ENCODE measurements around the gene PSMD9.
"Not testable (repeated sequence)": the region's sequence is repeated elsewhere in the genome, so short reads cannot be mapped to it uniquely, and the experiment has no call there.

Gene PSMD9

DNA sequence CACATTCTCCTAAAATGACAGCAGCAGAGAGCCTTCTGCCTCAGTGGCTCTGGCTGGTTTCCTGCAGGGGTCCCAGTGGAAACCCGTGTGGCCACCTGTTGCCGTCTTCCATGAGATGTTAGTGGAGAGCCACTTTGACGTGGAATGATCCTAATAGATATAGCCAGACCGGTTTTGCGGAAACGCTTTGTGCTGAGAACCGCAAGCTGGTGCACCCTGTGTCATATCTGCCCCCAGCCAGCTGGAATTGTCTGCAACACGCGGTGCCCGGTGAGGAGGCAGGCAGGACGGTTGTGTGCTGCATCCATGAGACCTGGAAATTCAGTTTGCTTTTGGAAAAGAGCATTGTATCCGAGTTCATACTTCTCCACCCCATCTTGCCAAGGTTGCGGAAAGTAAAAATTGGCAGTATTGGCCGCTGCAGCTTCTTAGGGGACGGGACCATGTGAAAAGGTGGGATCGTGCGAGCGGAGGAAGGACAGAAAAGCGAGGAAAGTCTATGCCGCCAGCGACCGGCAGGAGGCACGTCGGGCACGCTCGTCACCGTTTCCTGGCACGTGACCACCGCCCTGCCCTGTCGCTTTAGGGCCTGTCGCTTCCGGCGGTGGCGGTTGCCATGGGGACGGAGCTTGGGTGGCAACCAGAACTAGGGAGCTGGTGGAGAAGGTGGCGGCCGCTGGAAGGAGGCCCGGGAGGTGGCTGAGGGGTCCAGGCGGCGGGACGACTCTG lies 29.5 kb downstream of the PSMD9 start, which contains the start of gene CFAP251:
CFAP251 (plus strand) TSS at position 643 of the 729 bp plus-strand sequence. CDS start 2,714 bp downstream, outside the sequence.
- DNase-seq (ENCODE audit: insufficient read length, low spot score), result no peak
- FAIRE-seq, result no peak

DNA sequence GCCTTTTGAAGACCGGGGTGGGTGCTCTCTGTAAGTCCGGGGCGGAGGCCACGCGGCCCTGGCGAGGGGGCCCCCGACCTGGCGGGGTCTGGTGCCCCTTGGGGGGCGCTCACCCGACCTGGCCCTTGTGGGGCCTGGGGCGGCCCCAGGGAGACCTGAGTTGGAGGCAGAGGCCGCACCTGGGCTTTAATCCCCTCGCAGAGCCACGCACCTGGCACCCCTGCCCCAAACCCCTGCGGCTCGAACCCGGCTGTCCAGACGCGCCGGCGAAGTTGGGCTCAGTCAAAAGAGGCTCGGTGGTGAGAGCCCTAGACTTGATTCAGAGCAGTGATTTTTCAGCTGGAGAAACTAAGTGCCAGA lies 30.1 kb downstream of the PSMD9 start:
- DNase-seq (ENCODE audit: insufficient read length, low spot score) (no peak), FAIRE-seq (no peak)

DNA sequence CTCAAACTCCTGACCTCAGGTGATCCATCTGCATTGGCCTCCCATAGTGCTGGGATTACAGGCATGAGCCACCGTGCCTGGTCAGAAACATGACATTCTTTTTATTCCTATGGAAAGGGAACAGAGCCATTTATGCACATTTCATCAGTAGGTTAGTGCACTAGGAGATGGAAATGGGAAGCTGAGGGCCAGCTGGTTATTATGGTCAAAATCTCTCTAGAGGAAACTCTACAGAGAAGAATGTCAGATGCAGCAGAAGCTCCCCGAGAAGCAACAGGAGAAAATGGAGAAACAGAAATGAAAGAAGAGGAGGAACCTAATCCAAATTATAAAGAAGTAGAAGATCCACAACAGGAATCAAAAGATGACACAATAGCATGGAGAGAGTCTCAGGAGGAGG lies 32.5 kb downstream of the PSMD9 start:
- no peak for DNase-seq (ENCODE audit: insufficient read length, low spot score)
- FAIRE-seq, result no peak

DNA sequence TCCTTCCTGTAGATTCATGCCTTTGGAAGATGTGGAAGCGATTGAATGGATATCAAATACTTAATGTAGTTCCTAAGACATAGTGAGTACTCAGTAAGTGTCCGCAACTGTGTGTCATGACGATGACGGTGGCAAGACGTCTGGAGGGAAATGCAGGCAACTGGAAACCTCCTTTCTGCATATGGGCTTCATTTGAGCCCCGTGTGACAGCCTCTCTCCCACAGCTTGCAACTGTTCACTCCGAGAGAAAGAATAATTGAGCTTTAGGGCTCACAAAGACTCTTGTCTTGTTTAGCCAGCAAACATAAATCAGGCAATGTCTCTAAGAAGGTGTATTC lies 36.7 kb downstream of the PSMD9 start:
- no peak for FAIRE-seq
- no peak for DNase-seq (ENCODE audit: insufficient read length, low spot score)

DNA sequence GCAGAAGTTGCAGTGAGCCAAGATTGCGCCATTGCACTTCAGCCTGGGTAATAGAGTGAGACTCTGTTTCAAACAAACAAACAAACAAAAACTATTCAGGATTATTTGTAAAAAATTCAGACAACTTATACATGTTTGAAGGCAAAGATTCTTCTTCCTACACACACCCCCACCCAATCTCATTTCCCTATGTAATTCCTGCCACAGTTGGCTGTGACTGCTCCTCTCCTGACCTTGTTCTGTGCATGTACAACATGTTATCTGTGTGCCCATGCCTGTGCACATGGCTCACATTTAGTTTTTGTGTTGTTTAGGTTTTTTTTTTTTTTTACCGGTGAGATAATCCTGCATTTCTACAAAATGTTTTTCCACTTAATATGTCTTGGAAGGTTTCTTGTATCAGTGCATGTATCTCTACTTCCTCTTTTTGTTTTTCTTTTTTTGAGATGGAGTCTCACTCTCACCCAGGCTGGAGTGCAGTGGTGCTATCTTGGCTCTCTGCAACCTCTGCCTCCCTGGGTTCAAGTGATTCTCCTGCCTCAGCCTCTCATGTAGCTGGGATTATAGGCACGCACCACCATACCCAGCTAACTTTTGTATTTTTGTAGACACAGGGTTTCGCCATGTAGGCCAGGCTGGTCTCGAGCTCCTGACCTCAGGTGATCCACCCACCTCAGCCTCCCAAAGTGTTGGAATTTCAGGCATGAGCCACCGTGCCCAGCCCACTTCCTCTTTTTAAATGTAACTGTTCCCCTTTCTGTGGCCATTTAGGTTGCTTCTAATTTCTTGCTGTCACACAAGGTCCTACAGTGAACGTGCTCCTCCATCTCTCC lies 38.5 kb downstream of the PSMD9 start:
- no peak for FAIRE-seq
- no peak for DNase-seq (ENCODE audit: insufficient read length, low spot score)

DNA sequence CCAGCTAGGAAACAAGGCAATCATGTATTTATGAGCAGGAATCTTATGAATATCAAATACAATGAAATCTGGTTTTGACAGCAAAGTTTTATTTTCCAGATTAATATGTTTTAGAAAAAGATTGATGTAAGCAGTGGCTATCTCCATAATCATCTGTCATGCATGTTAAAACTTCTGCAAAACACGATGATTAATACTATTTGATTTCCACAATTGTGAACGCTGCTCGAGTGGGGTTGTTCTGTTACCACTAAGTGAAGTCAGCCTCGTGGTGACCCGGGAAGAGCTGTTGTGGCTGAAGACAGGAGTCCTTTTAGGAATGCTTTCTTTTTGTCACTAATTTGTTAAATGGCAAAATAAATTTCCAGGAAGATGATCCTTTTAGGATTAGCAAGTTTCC lies 39.2 kb downstream of the PSMD9 start:
- no peak for DNase-seq (ENCODE audit: insufficient read length, low spot score)
- FAIRE-seq, result no peak

DNA sequence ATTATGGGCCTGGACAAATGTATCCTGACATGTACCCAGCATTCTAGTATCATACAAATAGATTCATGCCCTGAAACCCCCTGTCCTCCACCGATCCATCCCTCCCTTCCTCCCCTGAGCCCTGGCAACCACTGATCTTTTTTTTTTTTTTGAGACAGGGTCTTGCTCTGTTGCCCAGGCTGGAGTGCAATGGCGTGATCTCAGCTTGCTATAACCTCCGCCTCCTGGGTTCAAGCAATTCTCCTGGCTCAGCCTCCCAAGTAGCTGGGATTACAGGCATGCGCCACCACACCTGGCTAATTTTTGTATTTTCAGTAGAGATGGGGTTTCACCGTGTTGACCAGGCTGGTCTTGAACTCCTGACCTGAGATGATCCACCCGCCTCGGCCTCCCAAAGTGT lies 41.0 kb downstream of the PSMD9 start:
- FAIRE-seq; DNase-seq (ENCODE audit: insufficient read length, low spot score): not testable (repeated sequence)

DNA sequence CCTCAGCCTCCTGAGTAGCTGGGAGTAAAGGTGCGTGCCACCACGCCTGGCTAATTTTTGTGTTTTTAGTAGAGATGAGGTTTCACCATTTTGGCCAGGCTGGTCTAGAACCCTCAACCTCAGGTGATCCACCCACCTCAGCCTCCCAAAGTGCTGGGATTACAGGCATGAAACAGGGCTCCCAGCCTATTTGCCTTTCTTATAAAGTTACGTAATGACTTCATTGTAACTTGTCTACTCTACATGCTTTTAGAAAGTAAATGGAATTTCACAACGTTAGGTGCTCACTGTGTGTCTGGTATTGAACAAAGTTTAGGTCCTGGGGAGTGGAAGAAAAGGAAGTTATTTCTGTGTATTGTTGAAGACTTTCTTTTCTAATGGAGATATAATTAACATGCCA lies 42.3 kb downstream of the PSMD9 start:
- DNase-seq (ENCODE audit: insufficient read length, low spot score) (no peak), FAIRE-seq (no peak)

DNA sequence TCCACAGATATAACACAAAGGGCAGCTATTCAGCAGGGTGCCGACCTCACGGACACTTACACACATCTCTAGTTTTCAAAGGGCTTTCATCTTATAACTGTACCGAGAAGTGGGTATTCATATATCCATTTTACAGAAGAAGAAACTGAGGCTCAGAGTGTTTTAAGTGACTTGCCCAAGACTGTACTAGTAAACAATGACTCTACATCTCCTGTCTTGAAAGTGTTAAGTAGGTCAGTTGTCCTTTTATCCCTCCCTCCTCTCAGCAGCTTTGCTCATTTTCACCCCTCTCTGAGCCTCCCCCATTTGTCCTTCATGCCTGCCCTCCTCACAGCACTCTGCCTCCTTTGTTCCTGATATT lies 43.6 kb downstream of the PSMD9 start:
- no peak for FAIRE-seq
- DNase-seq (ENCODE audit: insufficient read length, low spot score), result no peak

DNA sequence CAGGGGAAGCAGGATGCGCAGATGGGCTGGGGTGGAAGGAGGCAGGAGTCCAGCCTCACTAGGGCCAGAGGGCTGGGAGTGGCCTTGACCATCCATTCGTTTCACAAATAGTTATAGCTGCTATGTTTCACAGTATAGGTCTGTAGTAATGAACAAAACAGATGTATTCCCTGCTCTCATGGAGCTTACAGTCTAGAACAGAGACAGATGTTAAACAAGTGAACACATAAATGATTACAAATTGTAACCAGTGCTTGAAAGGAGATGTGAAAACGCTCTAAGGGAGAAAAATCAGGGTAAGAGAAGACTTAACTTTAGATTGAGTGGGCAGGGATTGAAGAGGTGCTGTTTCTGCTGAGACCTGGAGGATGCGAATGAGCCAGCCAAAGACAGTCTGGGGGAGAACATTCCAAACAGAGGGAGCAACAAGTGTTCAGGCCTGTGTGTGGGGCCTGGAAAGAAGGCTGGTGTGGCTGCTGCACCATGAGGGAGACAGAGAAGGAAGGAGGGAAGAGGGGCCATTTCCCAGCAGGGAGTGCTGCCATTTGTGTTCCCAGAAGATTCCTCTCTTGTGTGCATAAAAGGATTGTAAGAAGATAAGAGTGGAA lies 44.4 kb downstream of the PSMD9 start:
- FAIRE-seq, result no peak

DNA sequence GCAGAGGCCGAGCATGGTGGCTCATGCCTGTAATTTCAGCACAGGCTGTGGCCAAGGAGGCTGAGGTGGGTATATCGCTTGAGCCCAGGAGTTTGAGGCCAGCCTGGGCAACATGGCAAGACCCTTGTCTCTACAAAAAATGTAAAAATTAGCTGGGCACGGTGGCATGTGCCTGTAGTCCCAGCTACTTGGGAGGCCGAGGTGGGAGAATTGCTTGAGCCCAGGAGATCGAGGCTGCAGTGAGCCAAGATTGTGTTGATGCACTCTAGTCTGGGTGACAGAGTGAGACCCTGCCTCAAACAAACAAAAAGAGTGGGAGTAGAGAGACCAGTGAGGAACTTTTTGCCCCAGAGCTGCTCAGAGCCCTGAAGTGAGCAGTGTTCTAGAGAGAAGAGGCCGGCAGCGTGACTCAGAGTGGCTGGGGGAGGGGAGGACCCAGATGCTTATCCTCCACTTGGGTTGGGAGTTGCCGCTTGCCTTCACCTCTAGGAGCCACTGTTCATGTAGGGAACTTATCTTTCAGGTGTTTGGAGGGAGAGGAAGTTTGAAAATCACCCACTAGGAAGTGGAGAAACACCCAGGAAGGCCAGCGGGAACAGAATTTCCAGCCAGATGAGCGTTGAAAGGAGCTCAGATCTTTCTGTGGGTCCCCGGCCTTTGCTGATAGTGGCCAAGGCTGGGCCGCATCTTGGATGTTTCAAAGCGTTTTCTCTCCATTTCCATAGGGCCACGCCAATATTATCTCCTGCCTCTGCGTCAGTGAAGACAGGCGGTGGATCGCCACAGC lies 45.1 kb downstream of the PSMD9 start:
- FAIRE-seq (no peak), DNase-seq (ENCODE audit: insufficient read length, low spot score) (peak; percentile 39)

More for the DNA sequence above, 44.4 kb downstream of the PSMD9 start:
- DNase-seq (ENCODE audit: insufficient read length, low spot score), result no peak

DNA sequence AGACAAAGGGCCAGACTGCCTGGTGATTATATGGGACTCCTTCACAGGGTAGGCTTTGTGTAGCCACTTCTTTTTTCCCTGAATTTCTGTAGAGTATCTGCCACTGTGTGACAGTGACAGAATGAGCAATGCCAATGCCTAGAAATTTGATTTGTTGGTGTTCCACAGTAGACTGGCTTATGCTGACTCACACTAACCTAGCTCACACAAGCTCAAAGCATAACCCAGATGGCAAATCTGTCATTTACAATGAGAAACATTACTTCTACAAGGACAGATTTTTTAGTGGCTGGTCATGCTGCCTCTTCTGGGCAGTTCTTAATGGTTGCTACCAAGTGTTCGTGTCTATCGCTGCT lies 45.7 kb downstream of the PSMD9 start:
- FAIRE-seq, result no peak
- no peak for DNase-seq (ENCODE audit: insufficient read length, low spot score)

DNA sequence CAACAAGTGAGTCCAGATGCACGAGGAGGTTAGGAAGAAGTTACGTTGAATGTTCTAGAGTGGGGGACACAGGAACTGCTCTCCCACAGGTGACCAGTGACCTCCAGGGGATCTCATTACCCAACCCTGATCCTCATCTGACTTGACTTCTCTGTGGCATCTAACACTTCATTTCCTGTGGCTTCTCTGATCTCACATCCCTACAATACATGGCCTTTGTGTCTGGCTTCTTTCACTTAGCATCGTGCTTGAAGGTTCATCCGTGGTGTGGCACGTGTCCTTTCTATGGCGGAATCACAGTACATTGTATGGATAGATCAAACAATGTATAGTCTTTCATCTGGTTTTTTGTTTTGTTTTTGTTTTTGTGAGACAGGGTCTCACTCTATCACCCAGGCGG lies 49.1 kb downstream of the PSMD9 start:
- DNase-seq (ENCODE audit: insufficient read length, low spot score), result no peak
- FAIRE-seq, result no peak

DNA sequence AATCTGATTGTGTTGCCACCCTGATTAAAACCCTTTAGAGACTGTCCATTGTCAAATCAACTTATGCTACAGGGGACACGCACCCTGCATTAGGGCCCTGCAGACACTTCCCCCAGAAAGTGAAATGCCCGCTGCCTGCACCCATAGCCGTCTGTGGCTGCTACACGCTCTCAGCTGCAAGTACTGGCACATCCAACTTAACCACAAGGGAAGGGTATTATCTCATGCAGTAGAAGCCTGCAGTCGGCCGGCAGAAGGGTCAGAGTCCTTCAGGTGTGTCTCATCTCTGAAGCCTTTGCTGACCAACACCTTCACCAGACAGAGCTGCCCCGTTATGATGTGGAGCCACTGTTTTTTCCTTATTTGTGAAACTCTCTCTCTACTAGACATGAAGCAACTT lies 50.6 kb downstream of the PSMD9 start:
- DNase-seq (ENCODE audit: insufficient read length, low spot score) (no peak), FAIRE-seq (no peak)

DNA sequence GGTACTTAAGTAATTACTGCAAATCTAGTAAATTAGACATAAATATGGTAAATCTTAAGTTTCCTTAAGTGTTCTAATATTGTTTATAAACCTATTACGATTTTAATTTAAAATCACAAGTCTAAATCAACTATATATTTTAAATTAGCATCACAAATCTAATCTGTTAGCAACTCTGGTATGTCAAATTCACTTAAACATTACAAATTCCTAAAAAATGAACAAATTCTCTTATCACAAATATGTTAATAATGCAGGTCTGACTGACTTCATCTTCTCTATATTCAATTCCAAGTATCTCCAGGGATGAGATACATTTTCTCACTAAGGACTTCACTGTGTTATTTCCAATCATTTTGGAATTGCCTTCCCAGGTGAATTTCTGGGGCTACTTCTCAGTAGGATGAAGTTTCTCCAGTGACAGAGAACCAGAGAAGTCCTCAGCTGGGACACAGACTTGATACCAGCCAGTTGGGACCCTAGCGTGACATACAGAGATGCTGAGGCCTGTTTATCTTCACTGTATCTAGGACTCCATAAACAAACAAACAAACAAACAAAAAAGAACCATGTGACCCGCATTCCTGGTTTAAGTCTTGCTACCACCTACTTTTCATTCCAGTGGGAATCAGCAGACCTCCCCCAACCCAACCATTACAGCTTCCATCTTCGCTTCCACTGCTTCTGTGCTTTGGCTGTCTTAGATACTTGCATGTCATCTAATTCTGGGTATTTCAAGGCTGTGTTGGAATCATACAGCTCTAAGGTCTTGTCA lies 51.6 kb downstream of the PSMD9 start:
- DNase-seq (ENCODE audit: insufficient read length, low spot score), result no peak
- FAIRE-seq, result no peak

DNA sequence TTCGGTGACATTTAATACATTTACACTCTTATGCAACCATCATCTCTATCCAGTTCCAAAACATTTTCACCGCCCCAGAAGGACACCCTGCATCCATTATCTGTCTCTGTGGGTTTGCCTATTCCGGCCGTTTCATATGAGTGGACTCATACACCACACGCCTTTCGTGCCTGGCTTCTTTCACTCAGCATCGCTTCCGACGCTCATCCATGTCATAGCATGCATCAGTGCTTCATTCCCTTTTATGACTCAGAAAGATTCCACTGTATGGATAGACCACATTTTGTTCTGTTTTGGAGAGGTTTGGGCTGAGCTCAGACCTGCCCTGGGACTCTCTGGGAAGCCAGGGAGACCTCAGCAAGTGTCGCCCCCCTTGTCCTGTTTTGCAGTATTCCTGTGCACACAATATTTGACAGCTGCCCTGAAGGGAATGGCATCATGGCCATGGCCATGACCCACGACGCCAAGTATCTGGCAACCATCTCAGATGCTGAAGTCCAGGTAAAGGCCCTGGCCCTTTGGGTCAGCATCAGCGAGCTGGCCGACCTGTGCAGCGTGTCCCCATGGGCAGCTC lies 53.6 kb downstream of the PSMD9 start:
- FAIRE-seq (no peak), DNase-seq (ENCODE audit: insufficient read length, low spot score) (no peak)

DNA sequence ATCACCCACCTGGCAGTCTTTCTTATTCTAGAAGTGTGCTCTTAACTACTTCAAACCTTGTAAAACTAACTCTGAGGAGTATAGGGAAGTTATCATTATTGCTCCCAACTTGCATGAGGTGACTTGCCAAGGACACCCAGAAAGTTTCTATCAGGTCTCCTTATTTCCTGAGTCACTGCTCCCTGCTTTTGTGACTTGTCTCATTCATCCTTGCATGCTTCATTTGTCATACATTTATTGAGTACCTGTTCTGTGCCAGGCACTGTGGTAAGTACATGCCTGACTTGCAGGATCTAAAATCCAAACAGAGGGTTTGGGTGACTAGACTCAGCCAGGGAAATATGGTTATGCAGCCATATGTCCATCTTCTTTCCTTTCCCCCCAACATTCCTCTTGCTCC lies 55.3 kb downstream of the PSMD9 start:
- no peak for FAIRE-seq
- DNase-seq (ENCODE audit: insufficient read length, low spot score), result no peak

DNA sequence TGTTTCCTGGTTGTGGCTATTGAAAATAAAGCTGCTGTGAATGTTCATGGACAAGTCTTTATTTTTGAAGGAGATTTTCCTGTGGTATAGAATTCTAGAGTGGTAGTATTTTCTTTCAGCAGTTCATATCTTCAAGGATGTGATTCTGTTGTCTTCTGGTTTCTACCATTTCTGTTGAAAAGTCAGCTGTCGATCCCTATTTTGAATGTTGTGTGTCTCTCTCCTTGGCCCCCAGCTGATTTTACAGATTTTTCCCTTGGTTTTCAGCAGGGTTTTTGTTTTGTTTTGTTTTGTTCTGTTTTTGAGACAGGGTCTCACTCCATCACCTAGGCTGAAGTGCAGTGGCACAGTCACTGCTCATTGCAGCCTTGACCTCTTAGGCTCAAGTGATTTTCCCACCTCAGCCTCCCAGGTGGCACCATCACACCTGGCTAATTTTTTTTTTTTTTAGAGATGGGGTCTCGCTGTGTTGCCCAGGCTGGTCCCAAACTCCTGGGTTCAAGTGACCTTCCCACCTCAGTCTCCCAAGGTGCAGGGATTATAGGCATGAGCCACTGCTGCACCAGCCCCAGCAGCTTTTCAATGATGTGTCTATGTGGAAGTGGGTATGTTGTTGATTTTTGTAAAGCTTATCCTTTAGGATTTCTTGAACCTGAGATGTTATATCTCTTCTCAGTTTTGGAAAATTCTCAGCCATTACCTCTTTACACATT lies 57.9 kb downstream of the PSMD9 start:
- DNase-seq (ENCODE audit: insufficient read length, low spot score) (no peak), FAIRE-seq (no peak)

DNA sequence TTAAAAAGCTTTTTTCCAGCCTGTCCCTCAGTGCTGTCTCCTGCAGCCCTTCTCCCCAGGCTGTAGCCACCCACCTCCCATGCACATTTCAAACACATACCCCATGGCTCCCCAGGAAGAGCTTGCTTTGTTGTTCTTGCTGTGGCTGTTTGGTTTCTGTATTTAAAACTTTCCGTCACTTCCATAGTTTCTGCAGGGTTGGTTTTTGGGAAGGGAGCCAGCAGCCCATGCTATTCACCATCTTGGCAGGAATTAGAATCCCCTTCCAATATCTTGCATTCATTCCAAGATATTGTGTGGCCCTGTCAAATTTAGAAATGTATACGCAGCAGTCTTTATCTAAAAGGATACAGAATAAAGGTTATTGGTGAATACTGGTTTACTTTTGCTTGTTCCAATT lies 59.4 kb downstream of the PSMD9 start:
- DNase-seq (ENCODE audit: insufficient read length, low spot score) (no peak), FAIRE-seq (no peak)
